AG10803 (cell line): ENCODE measurements around the gene MAGEA8.
"Not testable (repeated sequence)": the region's sequence is repeated elsewhere in the genome, so short reads cannot be mapped to it uniquely, and the experiment has no call there.

Experiments
- DNase-seq: peaks from one replicate; pipeline ENCODE4 v3.0.0; 2010; ENCODE audit warnings: low read depth
- H3K4me3 ChIP-seq: 2 replicates; pipeline ENCODE4 v1.5.1; 2011; ENCODE audit warnings: mild to moderate bottlenecking, low read length, control low read depth
- TF ChIP-seq, protein P1 (sequence below): conservative IDR thresholded peaks from 2 replicates; pipeline ENCODE4 v1.5.1; 2011; ENCODE audit warnings: mild to moderate bottlenecking, low read length, control low read depth, inconsistent platforms

Gene MAGEA8

GRCh38 chrX:149903889-149904748 lies 23.1 kb downstream of the MAGEA8 start:
- DNase-seq: peak; percentile 1
- H3K4me3 ChIP-seq: peak overlapping the region; percentile 12; the same call in 1 of the 2 replicates
- TF ChIP-seq, protein P1, sequence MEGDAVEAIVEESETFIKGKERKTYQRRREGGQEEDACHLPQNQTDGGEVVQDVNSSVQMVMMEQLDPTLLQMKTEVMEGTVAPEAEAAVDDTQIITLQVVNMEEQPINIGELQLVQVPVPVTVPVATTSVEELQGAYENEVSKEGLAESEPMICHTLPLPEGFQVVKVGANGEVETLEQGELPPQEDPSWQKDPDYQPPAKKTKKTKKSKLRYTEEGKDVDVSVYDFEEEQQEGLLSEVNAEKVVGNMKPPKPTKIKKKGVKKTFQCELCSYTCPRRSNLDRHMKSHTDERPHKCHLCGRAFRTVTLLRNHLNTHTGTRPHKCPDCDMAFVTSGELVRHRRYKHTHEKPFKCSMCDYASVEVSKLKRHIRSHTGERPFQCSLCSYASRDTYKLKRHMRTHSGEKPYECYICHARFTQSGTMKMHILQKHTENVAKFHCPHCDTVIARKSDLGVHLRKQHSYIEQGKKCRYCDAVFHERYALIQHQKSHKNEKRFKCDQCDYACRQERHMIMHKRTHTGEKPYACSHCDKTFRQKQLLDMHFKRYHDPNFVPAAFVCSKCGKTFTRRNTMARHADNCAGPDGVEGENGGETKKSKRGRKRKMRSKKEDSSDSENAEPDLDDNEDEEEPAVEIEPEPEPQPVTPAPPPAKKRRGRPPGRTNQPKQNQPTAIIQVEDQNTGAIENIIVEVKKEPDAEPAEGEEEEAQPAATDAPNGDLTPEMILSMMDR: peak; percentile 29

- DNase-seq: no peak
- H3K4me3 ChIP-seq: no peak overlapping the region
- TF ChIP-seq, protein P1: no peak
Measured at GRCh38 chrX:149908308-149908707, 27.3 kb downstream of the MAGEA8 start.

- H3K4me3 ChIP-seq: no peak overlapping the region
- TF ChIP-seq, protein P1: no peak
- DNase-seq: no peak
Measured at GRCh38 chrX:149908727-149909126, 27.7 kb downstream of the MAGEA8 start.

DNA sequence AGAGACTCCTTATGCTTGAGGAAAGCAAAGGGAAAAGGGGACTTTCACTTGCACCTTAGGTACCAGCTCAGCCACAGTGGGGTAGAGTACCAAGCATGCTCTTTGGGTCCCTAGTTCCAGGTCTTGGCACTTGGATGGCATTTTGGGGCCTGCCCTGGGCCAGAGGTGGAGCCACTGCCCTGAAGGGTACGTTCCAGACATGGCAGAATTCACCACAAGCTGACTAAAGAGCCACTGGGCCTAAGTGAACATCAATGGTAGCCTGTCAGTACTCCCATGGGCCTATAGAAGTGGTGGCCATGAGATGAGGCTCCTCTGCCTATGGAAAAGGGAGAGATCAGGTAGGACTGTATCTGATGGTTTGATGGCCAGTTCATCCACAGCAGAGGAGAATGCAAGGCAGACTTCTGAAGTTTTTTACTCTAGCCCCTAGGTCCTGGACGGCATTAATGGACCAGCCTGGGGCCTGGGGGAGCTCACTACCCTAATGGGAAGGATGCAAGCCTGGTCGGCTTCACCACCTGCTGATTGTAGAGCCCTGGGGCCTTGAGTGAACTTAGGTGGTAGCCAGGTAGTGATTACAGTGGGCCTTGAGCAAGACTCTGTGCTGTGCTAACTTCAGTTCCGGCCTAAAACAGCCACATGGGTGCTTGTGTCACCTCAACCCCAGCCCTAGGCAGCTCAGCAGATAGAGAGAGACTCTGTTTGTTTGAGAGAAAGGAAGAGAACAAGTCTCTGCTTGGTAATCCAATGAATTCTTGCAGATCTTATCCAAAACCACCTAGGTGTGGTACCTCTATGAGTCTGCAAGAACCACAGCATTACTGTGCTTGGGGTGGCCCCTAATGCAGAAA lies 28.6 kb downstream of the MAGEA8 start:
- TF ChIP-seq, protein P1: no peak
- no peak for DNase-seq
- H3K4me3 ChIP-seq: no peak overlapping the region

- no peak for DNase-seq
- TF ChIP-seq, protein P1: no peak
- H3K4me3 ChIP-seq: no peak overlapping the region
Measured at GRCh38 chrX:149910178-149910695, 29.3 kb downstream of the MAGEA8 start.

GRCh38 chrX:149916745-149917392 lies 35.9 kb downstream of the MAGEA8 start:
- no peak for DNase-seq
- H3K4me3 ChIP-seq: no peak overlapping the region
- TF ChIP-seq, protein P1: no peak

GRCh38 chrX:149923836-149924235 lies 42.9 kb downstream of the MAGEA8 start:
- DNase-seq, H3K4me3 ChIP-seq: not testable (repeated sequence)

- not testable (repeated sequence) for DNase-seq
Measured at GRCh38 chrX:149924434-149924833, 43.5 kb downstream of the MAGEA8 start.

GRCh38 chrX:149927245-149927963 lies 46.4 kb downstream of the MAGEA8 start:
- H3K4me3 ChIP-seq, DNase-seq: not testable (repeated sequence)

More at GRCh38 chrX:149924434-149924833, 43.5 kb downstream of the MAGEA8 start:
- not testable (repeated sequence) for H3K4me3 ChIP-seq

DNA sequence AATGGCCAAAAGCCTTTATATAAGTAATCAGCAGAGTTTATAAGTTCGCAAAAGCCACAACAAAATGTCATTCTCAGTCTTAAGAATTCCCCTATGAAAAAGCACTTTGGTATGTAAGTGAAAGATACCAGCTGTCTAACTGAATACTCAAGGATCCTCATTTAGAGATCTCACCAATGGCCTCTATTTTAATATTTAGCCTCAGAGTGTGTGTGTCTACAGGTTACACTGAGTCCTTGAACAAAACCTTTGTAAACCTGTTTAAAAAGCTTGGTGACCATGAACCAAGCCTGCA lies 46.9 kb downstream of the MAGEA8 start:
- not testable (repeated sequence) for DNase-seq, H3K4me3 ChIP-seq
